Coronary artery (tissue), 2 donors: ENCODE results near the gene TM7SF2.

Source experiments
- DNase-seq: peaks from one replicate; pipeline ENCODE4 v3.0.0-alpha.2; 2017; ENCODE audit warnings: low spot score
- H3K27ac ChIP-seq, 2 donors: fragments of 200-600 bp; sonication (generic); one replicate each; pipeline ENCODE4 v1.5.1; 2016 to 2019
- H3K4me3 ChIP-seq: fragments of 200-600 bp; sonication (generic); 2 replicates; pipeline ENCODE4 v1.5.1; 2016; ENCODE audit warnings: mild to moderate bottlenecking, moderate library complexity
- CTCF ChIP-seq: fragments of 200-600 bp; sonication (generic); IDR thresholded peaks from one replicate; pipeline ENCODE4 v1.5.1; 2019; ENCODE audit warnings: antibody characterized with exemption

TM7SF2 gene

GRCh38 chr11:65119670-65119995 is 8.0 kb downstream of the TM7SF2 start:
- TF ChIP-seq CTCF = no peak
- no peak for DNase-seq
- Histone ChIP-seq H3K27ac (no peak overlapping the region), H3K4me3 (no peak overlapping the region)

- DNase-seq = no peak
- Histone ChIP-seq H3K27ac (no peak overlapping the region), H3K4me3 (peak overlapping the region; percentile 77)
- TF ChIP-seq CTCF = no peak
Measured at GRCh38 chr11:65120831-65121230, 9.2 kb downstream of the TM7SF2 start.

GRCh38 chr11:65121447-65121864 is 9.8 kb downstream of the TM7SF2 start:
- Histone ChIP-seq H3K4me3 (peak overlapping the region; percentile 77), H3K27ac (peak overlapping the region; percentile 92 to 97)
- no peak for TF ChIP-seq CTCF
- no peak for DNase-seq

- peak; percentile 98 for DNase-seq
- TF ChIP-seq CTCF = no peak
- Histone ChIP-seq H3K4me3 (peak within 1 kb of the TSS; percentile 77), H3K27ac (peak within 1 kb of the TSS; percentile 92 to 97)
Measured at GRCh38 chr11:65121865-65122696, 10.4 kb downstream of the TM7SF2 start, which contains the start of the genes FAU and MRPL49. FAU (minus strand) TSS chr11:65122134; CDS start chr11:65121813, 321 bp downstream. MRPL49 (plus strand) TSS chr11:65122321; CDS start chr11:65122347, 26 bp downstream.

GRCh38 chr11:65124480-65125196 is 13.0 kb downstream of the TM7SF2 start:
- DNase-seq = peak; percentile 56
- no peak for TF ChIP-seq CTCF

GRCh38 chr11:65125197-65126056 is 13.8 kb downstream of the TM7SF2 start:
- H3K27ac ChIP-seq = no peak overlapping the region
- H3K4me3 ChIP-seq = no peak overlapping the region
- no peak for TF ChIP-seq CTCF
- peak; percentile 58 for DNase-seq

More at GRCh38 chr11:65124480-65125196, 13.0 kb downstream of the TM7SF2 start:
- H3K27ac ChIP-seq = no peak overlapping the region
- no peak overlapping the region for H3K4me3 ChIP-seq
